ENCODE measurements around the gene SLC29A2. TPM values are rescaled to one million over a fixed set of nuclear protein-coding genes. Genes with fewer than 3 reads are reported as not detected.
"Not testable (repeated sequence)": the region's sequence is repeated elsewhere in the genome, so short reads cannot be mapped to it uniquely, and the experiment has no call there.

The SLC29A2 gene
- total and polyA plus RNA-seq, 3 donors from 2014 or later, result 1.2 to 3.1 (median 1.6) TPM

DNA sequence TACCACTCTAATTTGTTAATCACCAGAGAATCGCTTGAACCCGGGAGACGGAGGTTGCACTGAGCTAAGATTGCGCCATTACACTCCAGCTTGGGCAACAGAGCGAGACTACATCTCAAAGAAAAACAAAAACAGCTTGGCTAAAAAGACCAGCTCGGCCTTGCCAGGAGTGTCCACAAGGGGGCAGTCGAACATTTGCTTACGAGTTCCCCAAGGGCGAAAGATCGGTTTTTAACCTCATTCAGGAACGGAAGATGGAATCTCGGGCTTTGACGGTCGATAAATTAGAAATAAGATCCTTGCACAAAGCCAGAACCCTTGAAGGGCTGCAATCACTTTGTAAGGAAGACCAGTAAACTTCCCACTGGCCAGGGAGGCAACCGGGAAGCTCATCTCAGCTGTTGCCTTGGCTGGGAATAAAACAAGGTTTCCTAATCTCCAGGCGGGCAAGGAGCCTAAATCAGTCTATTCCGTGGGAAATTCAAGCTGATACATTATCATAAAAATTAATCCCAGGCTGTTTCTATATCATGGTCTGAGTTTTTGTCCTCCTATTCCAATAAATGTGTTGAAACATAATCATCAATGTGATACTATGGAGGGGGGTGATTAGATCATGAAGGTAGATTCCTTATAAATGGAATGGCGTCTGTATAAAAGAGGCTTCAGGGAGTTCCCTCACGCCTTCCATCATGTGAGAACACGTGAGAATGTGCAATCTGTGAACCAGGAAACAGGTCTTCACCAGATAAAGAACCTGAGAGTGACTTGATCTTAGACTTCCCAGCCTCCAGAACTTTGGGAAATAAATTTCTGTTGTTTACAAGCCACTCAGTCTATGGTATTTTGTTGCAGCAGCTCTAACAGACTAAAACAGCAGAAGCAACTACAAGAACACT is 14.9 kb upstream of the SLC29A2 start:
- Histone ChIP-seq H3K36me3 (ENCODE audit: low read depth, missing control alignments) (no peaks in the 10 kb centered on the region), H3K9me3 (no peaks in the 10 kb centered on the region), H3K4me3 (peak overlapping the region in 1 of 2 donors; percentile 21), H3K4me1 (no peaks in the 10 kb centered on the region), H3K27me3 (no peaks in the 10 kb centered on the region), H3K27ac (no peak overlapping the region)
- 6 to 8% methylated on average over 20 of the region's 20 CpGs for WGBS, 2 donors
- peak; percentile 93 for DNase-seq
- no peak for TF ChIP-seq POLR2A (IDR thresholded peaks at IDR 0.05)
- TF ChIP-seq, protein P1, sequence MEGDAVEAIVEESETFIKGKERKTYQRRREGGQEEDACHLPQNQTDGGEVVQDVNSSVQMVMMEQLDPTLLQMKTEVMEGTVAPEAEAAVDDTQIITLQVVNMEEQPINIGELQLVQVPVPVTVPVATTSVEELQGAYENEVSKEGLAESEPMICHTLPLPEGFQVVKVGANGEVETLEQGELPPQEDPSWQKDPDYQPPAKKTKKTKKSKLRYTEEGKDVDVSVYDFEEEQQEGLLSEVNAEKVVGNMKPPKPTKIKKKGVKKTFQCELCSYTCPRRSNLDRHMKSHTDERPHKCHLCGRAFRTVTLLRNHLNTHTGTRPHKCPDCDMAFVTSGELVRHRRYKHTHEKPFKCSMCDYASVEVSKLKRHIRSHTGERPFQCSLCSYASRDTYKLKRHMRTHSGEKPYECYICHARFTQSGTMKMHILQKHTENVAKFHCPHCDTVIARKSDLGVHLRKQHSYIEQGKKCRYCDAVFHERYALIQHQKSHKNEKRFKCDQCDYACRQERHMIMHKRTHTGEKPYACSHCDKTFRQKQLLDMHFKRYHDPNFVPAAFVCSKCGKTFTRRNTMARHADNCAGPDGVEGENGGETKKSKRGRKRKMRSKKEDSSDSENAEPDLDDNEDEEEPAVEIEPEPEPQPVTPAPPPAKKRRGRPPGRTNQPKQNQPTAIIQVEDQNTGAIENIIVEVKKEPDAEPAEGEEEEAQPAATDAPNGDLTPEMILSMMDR (IDR thresholded peaks at IDR 0.05), result peak; percentile 46 to 97 (median 76)
- intact Hi-C loops (cut with DNase I; ENCODE audit: low total_unique reads), result no loop called here

DNA sequence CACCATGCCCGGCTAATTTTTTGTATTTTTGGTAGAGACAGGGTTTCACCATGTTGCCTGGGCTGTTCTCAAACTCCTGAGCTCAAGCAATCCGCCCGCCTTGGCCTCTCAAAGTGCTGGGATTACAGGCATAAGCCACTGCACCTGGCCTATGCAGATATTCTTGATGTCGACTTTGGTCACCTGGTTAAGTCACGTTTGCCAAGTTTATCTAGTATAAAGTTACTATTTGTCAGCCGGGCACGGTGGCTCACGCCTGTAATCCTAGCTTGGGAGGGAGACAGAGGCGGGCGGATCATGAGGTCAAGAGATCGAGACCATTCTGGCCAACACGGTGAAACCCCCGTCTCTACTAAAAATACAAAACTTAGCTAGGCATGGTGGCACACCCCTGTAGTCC is 12.8 kb upstream of the SLC29A2 start:
- intact Hi-C loops (cut with DNase I; ENCODE audit: low total_unique reads); H3K27ac ChIP-seq; H3K4me3 ChIP-seq; H3K27me3 ChIP-seq; H3K9me3 ChIP-seq; DNase-seq; H3K4me1 ChIP-seq; H3K36me3 ChIP-seq (ENCODE audit: low read depth, missing control alignments): not testable (repeated sequence)
- WGBS, 2 donors, result 79 to 81% methylated on average over 13 of the region's 13 CpGs

DNA sequence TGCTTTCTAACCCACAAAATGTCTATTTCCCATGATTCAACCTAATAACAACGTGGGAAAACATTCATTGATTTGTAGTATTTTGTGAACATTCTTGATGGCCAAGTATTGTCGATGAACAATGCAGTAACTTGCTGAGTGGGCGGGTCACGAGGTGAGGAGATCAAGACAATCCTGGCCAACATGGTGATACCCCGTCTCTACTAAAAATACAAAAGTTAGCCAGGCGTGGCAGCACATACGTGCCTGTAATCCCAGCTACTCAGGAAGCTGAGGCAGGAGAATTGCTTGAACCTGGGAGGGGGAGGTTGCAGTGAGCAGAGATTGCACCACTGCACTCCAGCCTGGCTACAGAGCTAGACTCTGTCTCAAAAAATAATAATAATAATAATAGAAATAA is 8.7 kb upstream of the SLC29A2 start:
- H3K36me3 ChIP-seq (ENCODE audit: low read depth, missing control alignments); H3K4me3 ChIP-seq; H3K27ac ChIP-seq; H3K4me1 ChIP-seq; DNase-seq; intact Hi-C loops (cut with DNase I; ENCODE audit: low total_unique reads); H3K27me3 ChIP-seq; H3K9me3 ChIP-seq: not testable (repeated sequence)
- 13 to 31% methylated on average over 7 of the region's 7 CpGs for WGBS, 2 donors

DNA sequence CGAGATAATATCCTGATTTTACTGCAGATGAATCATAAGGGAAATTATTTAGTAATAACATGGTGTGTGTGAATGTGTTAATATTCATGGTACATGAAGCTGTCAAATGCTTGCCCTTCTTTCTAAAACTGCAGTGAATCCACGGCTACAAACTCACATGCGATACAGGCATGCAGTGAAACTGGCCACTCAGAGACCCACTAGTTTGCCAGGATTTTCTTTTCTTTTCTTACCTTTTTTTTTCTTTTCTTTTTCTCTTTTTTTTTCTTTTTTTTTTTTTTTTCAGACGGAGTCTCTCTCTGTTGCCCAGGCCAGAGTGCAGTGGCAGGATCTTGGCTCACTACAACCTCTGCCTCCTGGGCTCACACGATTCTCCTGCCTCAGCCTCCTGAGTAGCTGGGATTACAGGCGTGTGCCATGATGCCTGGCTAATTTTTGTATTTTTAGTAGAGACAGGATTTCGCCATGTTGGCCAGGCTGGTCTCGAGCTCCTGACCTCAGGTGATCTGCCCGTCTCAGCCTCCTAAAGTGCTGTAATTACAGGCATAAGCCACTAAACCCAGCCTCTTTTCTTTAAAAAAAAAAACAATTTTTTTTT is 2.2 kb upstream of the SLC29A2 start:
- H3K27me3 ChIP-seq; H3K36me3 ChIP-seq (ENCODE audit: low read depth, missing control alignments); H3K9me3 ChIP-seq; DNase-seq; H3K4me3 ChIP-seq; intact Hi-C loops (cut with DNase I; ENCODE audit: low total_unique reads); H3K27ac ChIP-seq; H3K4me1 ChIP-seq: not testable (repeated sequence)
- 83 to 85% methylated on average over 9 of the region's 9 CpGs for WGBS, 2 donors

DNA sequence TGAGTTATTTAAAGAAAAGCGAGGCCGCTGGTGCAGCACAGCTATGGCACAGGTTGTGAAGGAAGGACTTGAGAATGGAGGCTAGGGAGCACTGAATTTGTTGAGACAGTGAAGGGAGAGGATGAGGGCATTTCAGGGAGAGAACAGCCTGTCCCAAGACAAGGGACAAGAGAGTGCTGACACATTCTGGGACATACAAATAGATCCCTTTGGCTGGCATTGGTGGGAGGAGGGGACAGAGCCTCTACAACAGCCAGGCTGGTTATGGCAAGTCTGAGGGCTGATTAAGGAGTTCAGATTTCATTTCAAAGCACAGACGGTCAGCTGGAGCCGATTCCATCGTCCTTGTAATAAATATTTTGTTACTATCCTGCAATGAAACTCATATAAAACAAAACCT is 1.7 kb upstream of the SLC29A2 start:
- 46 to 66% methylated on average over 5 of the region's 5 CpGs for WGBS, 2 donors
- H3K27ac ChIP-seq, result no peak overlapping the region
- TF ChIP-seq, protein P1 (IDR thresholded peaks at IDR 0.05), result no peak
- no peak for TF ChIP-seq POLR2A (IDR thresholded peaks at IDR 0.05)
- DNase-seq, result no peak
- H3K9me3 ChIP-seq, result no peaks in the 10 kb centered on the region
- no peak overlapping the region for H3K4me3 ChIP-seq
- H3K4me1 ChIP-seq, result peaks cover 5% of the 10 kb centered on the region
- H3K27me3 ChIP-seq, result no peaks in the 10 kb centered on the region
- no peaks in the 10 kb centered on the region for H3K36me3 ChIP-seq (ENCODE audit: low read depth, missing control alignments)
- intact Hi-C loops (cut with DNase I; ENCODE audit: low total_unique reads), result no loop called here

DNA sequence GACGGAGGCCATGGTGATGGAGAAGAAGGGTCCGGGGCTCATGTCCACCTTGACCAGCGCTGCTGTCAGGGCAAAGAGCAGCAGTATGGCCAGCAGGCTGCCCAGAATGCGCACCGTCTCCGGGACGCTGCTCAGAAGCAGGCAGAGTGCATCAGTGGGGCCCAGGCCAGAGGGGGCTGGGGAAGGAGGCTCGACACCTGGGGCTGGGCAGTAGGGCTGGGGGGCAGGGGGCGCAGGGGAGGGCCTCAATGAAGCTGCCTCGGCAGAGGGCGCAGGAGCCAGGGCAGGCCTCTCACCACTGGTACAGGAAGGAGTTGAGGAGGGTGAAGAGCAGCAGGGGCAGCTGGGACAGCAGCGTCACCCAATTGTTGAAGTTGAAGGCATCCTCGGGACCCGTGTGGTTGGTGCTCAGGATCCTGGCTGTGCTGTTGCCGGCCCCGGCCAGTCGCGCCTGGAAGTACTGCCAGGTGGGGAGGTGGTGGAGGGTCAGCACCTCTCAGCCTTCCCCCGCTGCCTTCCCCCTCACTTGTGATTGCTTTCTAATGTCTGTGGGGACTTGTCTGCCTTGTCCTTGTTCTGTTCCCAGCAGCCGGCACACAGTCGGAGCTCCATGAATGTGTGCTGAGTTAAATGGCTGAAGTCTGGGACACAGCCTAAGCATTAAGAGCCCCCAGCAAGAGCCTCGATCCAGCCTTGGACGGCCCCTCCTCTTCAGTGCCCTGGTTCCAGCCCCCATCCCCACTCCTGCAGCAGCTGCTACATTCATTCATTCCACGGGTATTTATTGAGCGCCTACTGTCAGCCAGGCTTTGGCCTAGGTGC is 2.3 kb downstream of the SLC29A2 start:
- intact Hi-C loops (cut with DNase I; ENCODE audit: low total_unique reads), result no loop called here
- no peaks in the 10 kb centered on the region for H3K9me3 ChIP-seq
- peaks cover 5% of the 10 kb centered on the region for H3K4me1 ChIP-seq
- no peaks in the 10 kb centered on the region for H3K27me3 ChIP-seq
- H3K4me3 ChIP-seq, result no peak overlapping the region
- TF ChIP-seq POLR2A (IDR thresholded peaks at IDR 0.05), result no peak
- TF ChIP-seq, protein P1 (IDR thresholded peaks at IDR 0.05), result no peak
- H3K27ac ChIP-seq, result no peak overlapping the region
- DNase-seq, result no peak
- no peaks in the 10 kb centered on the region for H3K36me3 ChIP-seq (ENCODE audit: low read depth, missing control alignments)
- 79 to 85% methylated on average over 18 to 25 of the region's 25 CpGs for WGBS, 2 donors
